Adrenal gland (tissue), 5 donors: ENCODE results near the gene SPPL3.

Experiments used
- POLR2A ChIP-seq, 2 donors: fragments of 450-650 bp; IDR thresholded peaks; one replicate each; pipeline ENCODE4 v1.6.1; 2017; ENCODE audit warnings: antibody characterized with exemption in 2 of 2, mild to moderate bottlenecking in 2 of 2, moderate library complexity in 1 of 2
- TF ChIP-seq, protein P1 (sequence below), 6 experiments: fragments of 450-650 bp in 4 of 6; fragments of 200-600 bp in 2 of 6; sonication (generic) in 1 of 6; IDR thresholded peaks; 1 replicate in 5 of 6; 2 replicates in 1 of 6; pipeline versions ENCODE4 v1.5.1 to v1.8.0; 2016 to 2021; ENCODE audit warnings: antibody characterized with exemption in 6 of 6, mild to moderate bottlenecking in 2 of 6, moderate library complexity in 1 of 6
- donor health status: DM: no; HTN: no; CAD: no.

DNA sequence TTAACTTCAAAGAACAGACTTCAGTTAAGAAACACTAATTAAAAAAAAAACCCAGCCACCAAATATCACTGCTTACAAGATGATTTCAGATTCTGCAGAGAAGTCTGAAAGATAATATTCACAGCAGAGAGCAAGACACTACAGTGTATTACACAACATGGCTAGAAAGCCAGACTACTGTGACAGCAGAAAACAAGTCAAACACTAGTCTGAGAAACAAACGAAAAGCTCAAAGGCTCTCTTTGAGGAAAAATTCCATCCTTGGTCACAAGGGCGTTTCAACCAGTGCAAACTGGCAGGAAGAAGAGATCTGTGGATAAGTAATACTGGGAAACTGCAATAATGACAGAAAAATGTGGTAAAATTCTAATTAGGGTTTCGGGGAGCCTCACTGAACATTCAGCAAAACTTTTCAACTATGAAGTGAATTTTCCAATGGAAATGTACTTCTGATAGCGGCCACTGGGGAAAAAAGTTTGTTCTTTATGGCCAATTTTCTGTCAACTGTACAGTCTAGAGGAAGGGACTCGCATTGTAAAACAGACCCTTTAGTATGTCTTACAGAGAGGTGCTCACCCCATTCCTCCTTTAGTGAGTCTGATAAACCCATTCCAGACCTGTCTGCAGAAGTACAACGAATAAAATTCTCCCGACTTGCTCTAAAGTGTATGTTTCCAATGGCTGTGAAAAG is 128.2 kb downstream of the SPPL3 start:
- TF ChIP-seq, protein P1, sequence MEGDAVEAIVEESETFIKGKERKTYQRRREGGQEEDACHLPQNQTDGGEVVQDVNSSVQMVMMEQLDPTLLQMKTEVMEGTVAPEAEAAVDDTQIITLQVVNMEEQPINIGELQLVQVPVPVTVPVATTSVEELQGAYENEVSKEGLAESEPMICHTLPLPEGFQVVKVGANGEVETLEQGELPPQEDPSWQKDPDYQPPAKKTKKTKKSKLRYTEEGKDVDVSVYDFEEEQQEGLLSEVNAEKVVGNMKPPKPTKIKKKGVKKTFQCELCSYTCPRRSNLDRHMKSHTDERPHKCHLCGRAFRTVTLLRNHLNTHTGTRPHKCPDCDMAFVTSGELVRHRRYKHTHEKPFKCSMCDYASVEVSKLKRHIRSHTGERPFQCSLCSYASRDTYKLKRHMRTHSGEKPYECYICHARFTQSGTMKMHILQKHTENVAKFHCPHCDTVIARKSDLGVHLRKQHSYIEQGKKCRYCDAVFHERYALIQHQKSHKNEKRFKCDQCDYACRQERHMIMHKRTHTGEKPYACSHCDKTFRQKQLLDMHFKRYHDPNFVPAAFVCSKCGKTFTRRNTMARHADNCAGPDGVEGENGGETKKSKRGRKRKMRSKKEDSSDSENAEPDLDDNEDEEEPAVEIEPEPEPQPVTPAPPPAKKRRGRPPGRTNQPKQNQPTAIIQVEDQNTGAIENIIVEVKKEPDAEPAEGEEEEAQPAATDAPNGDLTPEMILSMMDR (IDR thresholded peaks at IDR 0.05), result peak in 3 of 6 experiments; percentile 20 to 32 (median 21)
- no peak for TF ChIP-seq POLR2A (IDR thresholded peaks at IDR 0.05)
